OCI-LY3 (cell line): ENCODE results near the gene NTRK2.
A peak's percentile ranks its signal among the peaks of the same experiment; 100 is the strongest.

Experiments used
- H2AFZ ChIP-seq: fragments of 200-600, 300-600 bp; shearing (Covaris generic); 2 replicates; pipeline ENCODE4 v1.6.0; 2014; ENCODE audit warnings: antibody characterized with exemption, low read depth, low read length
- H3K27ac ChIP-seq: fragments of 200-600, 300-600 bp; sonication (generic); 2 replicates; pipeline ENCODE4 v1.5.1; 2014; ENCODE audit warnings: mild to moderate bottlenecking, low read length, moderate library complexity, mixed read lengths
- H3K27me3 ChIP-seq: fragments of 200-600, 300-600 bp; sonication (generic); 2 replicates; pipeline ENCODE4 v1.6.1; 2014; ENCODE audit warnings: low read depth, low read length, mixed read lengths
- H3K36me3 ChIP-seq: fragments of 200-600, 300-600 bp; sonication (generic); replicated peaks from 2 replicates; pipeline ENCODE3; 2014; ENCODE audit warnings: low read depth, low read length, mixed read lengths
- H3K4me1 ChIP-seq: fragments of 300-600, 200-600 bp; sonication (generic); 2 replicates; pipeline ENCODE4 v1.6.1; 2014; ENCODE audit warnings: low read length, mixed read lengths
- H3K4me2 ChIP-seq: fragments of 200-600, 300-600 bp; sonication (generic); 2 replicates; pipeline ENCODE4 v1.6.1; 2014; ENCODE audit warnings: low read length, mixed read lengths
- H3K4me3 ChIP-seq: fragments of 300-600, 200-600 bp; sonication (generic); 2 replicates; pipeline ENCODE4 v1.5.1; 2014; ENCODE audit warnings: antibody characterized with exemption, mild to moderate bottlenecking, low read length, moderate library complexity
- H3K79me2 ChIP-seq: fragments of 300-600, 200-600 bp; shearing (Covaris generic); 2 replicates; pipeline ENCODE4 v1.6.1; 2014; ENCODE audit warnings: mild to moderate bottlenecking, low read length, mixed read lengths
- H3K9ac ChIP-seq: fragments of 300-600, 200-600 bp; shearing (Covaris generic); 2 replicates; pipeline ENCODE4 v1.6.0; 2014; ENCODE audit warnings: mild to moderate bottlenecking, low read length, moderate library complexity
- H3K9me3 ChIP-seq: fragments of 200-600, 300-600 bp; shearing (Covaris generic); 2 replicates; pipeline ENCODE4 v1.6.1; 2014; ENCODE audit warnings: low read length, mixed read lengths; ENCODE audit not compliant: insufficient read depth
- H4K20me1 ChIP-seq: fragments of 200-600, 300-600 bp; sonication (generic); 2 replicates; pipeline ENCODE4 v1.6.1; 2016; ENCODE audit warnings: low read length, mixed read lengths; ENCODE audit not compliant: insufficient read depth
- EZH2phosphoT487 ChIP-seq: fragments of 200-600 bp; shearing (Covaris generic); IDR thresholded peaks from 2 replicates; pipeline ENCODE4 v1.6.1; 2018; ENCODE audit warnings: antibody characterized with exemption, mixed run types, low read depth
- TF ChIP-seq, protein P1 (sequence below): fragments of 200-600, 300-600 bp; sonication (generic); IDR thresholded peaks from 2 replicates; pipeline ENCODE4 v1.5.1; 2014; ENCODE audit warnings: antibody characterized with exemption, low read length, low read depth

NTRK2 gene

DNA sequence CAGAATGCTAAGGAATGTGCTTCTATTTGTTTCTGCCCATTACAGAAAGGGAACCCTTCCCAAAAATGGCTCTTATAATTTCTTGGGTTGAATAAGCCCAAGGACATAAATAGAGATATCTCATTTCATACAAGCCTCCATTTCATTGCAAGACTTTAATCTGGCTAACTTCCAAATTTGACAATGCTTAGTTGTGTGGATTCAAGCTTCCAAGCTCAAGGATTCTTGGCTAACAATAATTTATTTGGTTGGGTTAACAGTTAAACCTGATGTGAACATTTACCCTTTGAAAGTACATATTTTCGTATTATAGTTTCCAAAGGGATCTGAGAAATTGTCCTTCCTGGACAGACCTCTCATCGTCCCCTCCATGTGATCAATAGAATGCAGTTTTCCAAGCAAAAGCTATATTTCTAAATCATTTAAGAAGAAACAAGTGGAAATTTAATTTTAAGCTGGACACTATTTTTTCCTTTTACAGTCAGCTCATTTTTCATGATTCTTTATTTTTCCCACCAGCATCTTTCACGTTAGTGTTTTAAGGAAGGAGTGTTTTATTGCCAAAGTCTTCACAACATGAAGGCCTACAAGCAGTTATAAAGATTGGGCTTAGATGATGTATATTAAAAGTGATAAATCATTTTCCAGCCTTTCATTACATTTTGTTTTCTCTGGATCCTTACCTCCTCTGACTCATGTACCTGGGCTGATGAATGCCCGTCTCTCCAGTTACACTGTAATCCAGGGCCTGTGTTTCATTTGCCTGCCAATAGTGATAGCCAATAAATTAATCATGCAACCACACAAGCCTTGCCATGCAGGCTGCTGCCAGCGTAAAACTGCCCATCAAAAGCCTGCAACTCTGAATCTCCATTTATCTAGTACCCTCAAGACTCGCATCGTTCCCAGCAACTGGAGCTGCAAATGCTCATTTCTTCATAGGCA lies 176.7 kb downstream of the NTRK2 start:
- no peak for TF ChIP-seq EZH2phosphoT487
- TF ChIP-seq, protein P1, sequence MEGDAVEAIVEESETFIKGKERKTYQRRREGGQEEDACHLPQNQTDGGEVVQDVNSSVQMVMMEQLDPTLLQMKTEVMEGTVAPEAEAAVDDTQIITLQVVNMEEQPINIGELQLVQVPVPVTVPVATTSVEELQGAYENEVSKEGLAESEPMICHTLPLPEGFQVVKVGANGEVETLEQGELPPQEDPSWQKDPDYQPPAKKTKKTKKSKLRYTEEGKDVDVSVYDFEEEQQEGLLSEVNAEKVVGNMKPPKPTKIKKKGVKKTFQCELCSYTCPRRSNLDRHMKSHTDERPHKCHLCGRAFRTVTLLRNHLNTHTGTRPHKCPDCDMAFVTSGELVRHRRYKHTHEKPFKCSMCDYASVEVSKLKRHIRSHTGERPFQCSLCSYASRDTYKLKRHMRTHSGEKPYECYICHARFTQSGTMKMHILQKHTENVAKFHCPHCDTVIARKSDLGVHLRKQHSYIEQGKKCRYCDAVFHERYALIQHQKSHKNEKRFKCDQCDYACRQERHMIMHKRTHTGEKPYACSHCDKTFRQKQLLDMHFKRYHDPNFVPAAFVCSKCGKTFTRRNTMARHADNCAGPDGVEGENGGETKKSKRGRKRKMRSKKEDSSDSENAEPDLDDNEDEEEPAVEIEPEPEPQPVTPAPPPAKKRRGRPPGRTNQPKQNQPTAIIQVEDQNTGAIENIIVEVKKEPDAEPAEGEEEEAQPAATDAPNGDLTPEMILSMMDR: no peak
- Histone ChIP-seq H3K36me3 (no peaks in the 10 kb centered on the region), H3K27ac (no peak overlapping the region), H3K9ac (no peak overlapping the region), H3K4me1 (peaks cover 32% of the 10 kb centered on the region), H4K20me1 (no peaks in the 10 kb centered on the region), H3K27me3 (no peaks in the 10 kb centered on the region), H3K9me3 (no peaks in the 10 kb centered on the region), H2AFZ (no peak overlapping the region), H3K4me2 (no peak overlapping the region), H3K4me3 (no peak overlapping the region), H3K79me2 (no peaks in the 10 kb centered on the region)

DNA sequence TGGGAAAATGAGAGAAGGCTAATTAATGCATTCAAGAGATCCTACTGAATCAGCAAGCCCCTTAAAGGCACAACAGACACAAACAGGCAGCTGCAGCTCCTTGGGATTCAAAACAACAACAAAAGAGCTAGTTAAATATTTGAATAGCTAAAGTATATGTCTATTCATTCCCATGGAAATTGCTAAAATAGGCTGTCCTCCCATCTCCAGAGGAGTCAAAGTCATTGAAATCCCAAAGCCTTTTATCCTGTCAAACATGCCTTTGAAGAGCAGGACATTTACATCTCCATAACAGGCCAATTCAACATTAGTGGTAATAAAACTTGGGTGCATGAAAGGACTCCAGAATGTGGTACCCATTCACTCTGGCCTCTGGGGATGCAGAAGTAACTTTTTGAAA lies 177.4 kb downstream of the NTRK2 start:
- no peaks in the 10 kb centered on the region for H3K27me3 ChIP-seq
- H3K4me3 ChIP-seq: no peak overlapping the region
- no peak overlapping the region for H2AFZ ChIP-seq
- H3K4me1 ChIP-seq: peaks cover 32% of the 10 kb centered on the region
- no peak overlapping the region for H3K9ac ChIP-seq
- H3K9me3 ChIP-seq: no peaks in the 10 kb centered on the region
- H3K36me3 ChIP-seq: no peaks in the 10 kb centered on the region
- H4K20me1 ChIP-seq: no peaks in the 10 kb centered on the region
- TF ChIP-seq EZH2phosphoT487: no peak
- TF ChIP-seq, protein P1: no peak
- no peak overlapping the region for H3K4me2 ChIP-seq
- no peak overlapping the region for H3K27ac ChIP-seq
- H3K79me2 ChIP-seq: no peaks in the 10 kb centered on the region

DNA sequence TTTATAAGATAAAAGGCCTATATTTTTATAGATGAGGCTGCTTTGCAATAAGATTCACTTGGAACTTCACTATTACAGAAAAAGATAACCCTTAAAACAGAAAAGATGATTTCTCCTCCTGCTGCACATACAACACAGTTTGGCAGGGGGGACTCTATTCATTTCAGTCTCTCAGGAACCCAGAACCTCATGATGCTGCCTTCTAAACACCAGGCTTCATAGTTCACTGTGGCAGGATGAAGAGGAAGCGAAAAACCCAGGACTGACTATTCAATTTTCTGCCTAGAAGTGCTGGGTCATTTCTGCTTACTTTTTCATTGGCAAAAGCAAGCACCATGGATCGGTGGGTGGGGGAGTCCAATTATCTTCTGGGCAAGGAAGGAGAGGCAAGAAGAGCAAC lies 179.5 kb downstream of the NTRK2 start:
- Histone ChIP-seq H3K27ac (no peak overlapping the region), H3K36me3 (no peaks in the 10 kb centered on the region), H4K20me1 (no peaks in the 10 kb centered on the region), H2AFZ (no peak overlapping the region), H3K9ac (no peak overlapping the region), H3K79me2 (no peaks in the 10 kb centered on the region), H3K9me3 (no peaks in the 10 kb centered on the region), H3K4me3 (no peak overlapping the region), H3K4me2 (0 out of 2 replicates have a peak overlapping the region, but pooled peaks have one; percentile 3), H3K27me3 (no peaks in the 10 kb centered on the region), H3K4me1 (peaks cover 27% of the 10 kb centered on the region)
- TF ChIP-seq, protein P1: no peak
- TF ChIP-seq EZH2phosphoT487: no peak

DNA sequence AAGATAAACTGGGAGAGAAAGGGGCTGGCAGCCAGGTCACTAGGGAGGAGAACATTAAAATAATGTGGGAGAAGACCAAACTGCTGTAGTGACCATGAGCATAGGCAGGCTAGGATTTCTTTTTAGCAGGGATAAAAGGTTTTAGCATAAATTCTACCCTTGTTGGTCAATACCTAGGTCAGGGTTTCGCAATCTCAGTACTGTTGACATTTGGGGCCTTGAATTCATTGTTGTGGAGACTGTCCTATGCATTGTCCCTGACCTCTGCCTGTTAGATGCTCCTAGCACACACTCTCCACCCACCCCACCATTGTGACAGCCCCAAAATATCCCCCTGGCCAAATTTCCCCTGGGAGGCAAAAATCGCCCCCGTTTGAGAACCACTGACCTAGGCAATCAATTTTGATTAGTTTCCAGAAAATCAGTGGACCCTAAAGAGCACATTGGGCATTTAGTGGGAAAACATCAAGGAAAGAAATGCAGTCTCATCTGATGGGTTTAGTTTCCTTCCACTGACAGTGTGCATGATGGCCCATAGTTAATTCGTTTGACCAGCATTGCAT lies 181.4 kb downstream of the NTRK2 start:
- Histone ChIP-seq H3K4me2 (no peak overlapping the region), H3K36me3 (no peaks in the 10 kb centered on the region), H3K79me2 (no peaks in the 10 kb centered on the region), H2AFZ (no peak overlapping the region), H3K4me1 (peaks cover 13% of the 10 kb centered on the region), H3K4me3 (no peak overlapping the region), H3K27ac (no peak overlapping the region), H4K20me1 (no peaks in the 10 kb centered on the region), H3K27me3 (no peaks in the 10 kb centered on the region), H3K9me3 (no peaks in the 10 kb centered on the region), H3K9ac (no peak overlapping the region)
- TF ChIP-seq EZH2phosphoT487: no peak
- TF ChIP-seq, protein P1: no peak
